Occipital lobe (tissue), 2 donors: ENCODE results near the gene HSP90AB1. TPM values are rescaled to one million over a fixed set of nuclear protein-coding genes. Genes with fewer than 3 reads are reported as not detected.

Experiments used
- DNase-seq: peaks from one replicate; lab custom pipeline; 2025; lab: John Stamatoyannopoulos, UW
- total RNA-seq: library from RNA; depleted of rRNA; stranded (reverse); fragments of >200 nt; gene quantifications from one replicate; pipeline ENCODE4 v1.2.3, GENCODE V29; 2014

Gene HSP90AB1
- total RNA-seq, 1 donor from 2014 or later: 440 TPM

DNA sequence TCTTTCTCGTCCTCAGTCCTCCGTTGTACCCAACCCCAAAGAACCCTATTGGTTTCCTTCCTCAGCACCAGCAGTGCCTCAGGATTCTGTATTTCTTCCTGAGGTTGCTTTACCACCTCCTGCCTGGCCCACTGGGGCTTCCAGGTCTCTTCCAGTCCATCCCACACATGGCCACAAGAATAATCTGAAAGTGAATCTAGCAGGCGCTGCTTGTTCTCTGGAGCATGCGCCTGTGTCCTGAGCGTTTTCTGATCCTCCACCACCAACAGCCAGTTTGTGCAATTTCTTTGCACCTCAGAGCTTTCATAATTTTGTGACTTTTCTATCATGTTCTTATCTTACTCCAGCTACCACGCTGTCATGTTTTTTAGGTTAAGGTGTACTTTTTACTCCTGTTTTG, 11.6 kb upstream of the HSP90AB1 start:
- no peak for DNase-seq

DNA sequence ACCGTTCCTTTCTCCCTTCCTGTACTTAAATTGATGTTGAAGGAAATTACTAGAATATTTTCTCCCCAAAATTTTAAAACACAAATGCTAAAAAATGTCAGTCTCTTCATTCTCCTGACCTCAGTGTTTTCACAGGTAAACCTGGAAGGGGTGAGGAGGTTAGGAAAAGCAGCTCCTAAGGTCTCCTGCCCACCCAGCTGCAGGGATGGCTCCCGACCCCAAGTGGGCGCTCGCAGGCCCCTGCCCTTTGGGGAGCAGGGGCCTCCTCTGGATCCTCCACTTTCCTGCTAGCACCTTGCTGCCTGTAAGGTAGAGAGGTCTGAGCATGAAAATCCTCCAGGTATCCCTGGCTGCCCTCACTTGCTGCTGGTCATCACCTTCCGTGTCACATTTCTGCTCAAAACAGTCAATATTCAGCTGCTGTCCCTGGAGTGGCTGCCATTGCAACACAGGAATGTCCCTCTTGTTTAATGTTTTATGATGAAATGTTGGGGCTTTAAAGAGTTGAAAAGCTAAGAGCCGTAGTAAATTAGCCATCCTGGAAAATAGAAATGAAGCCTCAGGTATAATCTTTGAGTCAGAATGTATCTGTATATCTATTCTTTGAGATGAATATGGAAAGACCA, 10.9 kb upstream of the HSP90AB1 start:
- no peak for DNase-seq

DNA sequence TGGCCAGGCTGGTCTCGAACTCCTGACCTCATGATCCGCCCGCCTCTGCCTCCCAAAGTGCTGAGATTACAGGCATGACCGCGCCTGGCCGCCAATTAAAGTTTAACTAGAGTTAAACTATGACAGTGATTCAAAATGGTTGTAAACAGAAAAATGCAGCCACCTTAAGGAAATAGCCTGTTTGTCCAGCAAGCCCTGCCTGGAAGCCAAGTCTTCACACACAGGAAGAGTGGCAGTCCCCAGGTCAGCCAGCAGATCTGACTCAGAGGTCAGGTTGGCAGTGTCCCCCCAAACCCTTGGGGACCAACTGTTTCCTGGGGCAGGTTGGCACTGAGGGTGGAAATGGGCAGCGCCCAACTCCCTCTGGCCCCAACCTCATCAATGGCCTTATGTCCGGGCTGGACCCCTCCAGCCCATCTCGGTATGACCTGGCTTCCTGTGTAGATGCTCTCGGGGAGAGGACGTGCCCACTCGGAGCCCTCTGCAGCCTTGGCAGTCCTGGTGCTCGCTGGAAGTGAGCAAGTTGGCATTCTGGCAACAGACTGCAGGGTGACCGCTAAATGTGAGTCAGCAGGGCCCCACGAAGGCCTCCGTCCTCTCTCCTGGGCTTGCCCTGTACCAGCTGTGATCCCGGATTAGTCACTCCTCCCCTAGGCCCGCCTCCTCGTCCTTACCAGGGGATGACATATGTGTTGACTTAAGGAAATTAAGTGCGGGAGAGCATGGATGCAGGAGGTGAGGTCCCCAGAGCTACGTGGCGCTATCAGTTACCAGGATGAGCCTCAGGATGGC, 9.7 kb upstream of the HSP90AB1 start:
- peak; percentile 86 for DNase-seq

DNA sequence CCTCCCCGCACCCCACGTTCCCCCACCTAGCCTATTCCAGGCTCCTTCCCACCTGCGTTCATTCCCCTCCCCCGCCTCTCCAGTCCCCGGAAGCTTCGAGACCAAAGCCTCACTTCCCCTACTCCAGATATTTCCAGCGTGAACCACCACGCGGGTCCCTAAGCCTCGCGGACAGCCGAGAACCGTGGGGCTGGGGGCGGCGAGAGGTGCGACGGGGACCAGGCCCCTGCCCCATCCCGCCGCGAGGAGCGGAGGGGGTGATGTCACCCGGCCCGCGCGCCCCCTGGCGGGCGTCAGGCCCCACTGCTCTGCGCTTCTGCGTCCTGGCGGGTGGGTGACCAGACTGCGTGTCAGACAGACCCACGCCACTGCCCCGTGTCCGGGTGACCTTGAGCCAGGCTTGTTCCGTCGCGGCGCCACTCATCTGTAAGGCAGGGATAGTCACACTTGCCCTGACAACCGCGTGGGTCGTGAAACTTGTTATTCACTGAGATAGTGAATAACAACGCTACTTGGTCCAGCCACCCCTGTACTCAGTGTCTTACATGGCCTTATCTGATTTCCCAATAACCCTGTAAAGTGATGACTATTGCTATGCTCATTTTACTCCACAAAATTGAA, 9.0 kb upstream of the HSP90AB1 start:
- DNase-seq: peak; percentile 79

DNA sequence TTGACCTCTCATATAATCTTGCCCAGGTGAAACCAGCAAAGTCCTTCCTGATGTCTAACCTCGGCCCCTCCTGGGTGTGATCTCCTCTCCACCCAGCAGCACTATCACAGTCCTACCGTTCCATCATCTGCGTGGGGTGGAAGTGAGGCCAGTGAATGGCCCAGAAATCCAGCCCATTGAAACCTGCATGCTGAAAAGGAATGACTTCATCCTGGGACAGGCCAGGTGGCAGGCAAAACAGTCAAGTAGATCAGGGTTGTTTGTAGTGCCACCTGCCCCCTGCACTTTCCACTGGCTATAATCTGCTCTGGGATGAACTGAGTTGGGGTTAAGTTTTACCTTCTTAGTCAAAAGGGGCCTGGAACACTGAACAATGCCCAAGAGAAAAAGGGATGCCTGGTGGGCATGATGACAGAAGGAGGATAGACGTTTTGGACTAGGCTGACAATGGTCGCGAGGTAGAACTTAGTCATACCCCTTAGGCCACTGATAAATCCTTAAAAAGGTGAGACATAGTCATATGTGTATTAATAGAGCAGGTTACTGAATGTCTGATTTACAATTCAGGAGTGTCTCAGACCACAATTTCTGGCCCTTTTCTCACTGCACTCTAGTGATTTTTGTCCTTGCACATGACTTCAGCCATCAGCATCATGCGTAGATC, 8.1 kb upstream of the HSP90AB1 start:
- DNase-seq: no peak

DNA sequence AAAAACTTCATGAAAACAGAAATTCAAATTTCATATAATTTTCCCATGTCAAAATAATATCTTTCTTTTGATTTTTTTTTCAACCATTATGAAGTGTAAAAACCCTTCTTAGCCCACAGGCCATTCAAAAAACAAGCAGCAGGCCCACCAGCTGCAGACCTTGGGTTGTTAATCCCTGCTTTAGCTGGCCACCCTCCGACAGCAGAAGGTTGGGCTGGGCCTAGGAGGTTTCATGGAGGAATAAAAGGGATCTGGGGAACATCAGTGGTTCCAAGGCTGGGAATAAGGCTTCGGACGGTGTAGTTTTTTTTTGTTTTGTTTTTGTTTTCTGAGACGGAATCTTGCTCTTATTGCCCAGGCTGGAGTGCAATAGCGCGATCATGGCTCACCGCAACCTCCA, 3.6 kb upstream of the HSP90AB1 start:
- DNase-seq: no peak

DNA sequence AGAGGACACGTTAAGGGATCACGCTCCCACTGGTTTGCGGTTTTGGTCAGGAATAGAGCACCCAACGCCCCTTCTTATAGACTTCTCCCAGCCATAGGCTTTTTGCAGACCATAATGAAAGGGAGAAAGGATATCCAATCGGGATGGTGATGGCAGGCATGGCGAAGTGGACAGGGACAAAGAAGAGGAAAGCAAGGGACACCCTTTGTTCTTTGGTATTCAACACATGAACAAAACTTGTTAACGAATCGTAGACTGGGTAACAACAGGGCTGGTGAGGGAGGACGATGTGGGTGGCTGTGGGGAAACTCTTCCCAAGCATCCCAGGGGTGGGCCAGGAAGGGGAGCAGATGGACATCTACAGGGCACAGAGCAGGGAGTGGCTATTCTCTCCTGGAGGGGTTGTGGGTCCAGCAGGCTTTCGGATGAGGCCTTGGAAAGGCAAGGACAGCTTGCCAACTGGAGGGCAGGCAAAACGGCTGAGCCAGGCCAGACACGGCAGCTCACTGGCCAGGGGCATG, 1.4 kb upstream of the HSP90AB1 start:
- DNase-seq: no peak

DNA sequence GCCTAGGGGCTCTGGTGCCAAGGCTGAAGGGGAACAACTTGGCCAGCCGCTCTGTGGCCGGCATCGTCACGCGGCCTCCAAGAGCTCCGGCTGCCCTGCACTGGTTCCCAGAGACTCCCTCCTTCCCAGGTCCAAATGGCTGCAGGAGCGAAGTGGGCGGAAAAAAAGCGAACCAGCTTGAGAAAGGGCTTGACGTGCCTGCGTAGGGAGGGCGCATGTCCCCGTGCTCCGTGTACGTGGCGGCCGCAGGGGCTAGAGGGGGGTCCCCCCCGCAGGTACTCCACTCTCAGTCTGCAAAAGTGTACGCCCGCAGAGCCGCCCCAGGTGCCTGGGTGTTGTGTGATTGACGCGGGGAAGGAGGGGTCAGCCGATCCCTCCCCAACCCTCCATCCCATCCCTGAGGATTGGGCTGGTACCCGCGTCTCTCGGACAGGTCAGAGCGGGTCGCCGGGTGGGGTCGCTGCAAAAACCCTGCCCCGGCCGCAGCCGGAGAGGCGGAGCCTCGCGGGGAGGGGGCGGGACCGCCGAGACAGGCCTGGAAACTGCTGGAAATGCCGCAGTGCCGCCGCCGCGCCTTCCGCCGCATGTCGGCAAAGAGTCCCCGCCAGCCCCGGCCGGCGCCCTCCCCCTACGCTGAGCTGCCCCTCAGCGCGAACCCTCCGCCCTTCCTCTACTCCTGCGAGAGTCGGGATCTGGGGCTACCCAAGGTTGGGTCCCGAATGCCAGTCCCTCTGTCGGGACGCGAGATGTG, 814 bp upstream of the HSP90AB1 start:
- peak; percentile 80 for DNase-seq

DNA sequence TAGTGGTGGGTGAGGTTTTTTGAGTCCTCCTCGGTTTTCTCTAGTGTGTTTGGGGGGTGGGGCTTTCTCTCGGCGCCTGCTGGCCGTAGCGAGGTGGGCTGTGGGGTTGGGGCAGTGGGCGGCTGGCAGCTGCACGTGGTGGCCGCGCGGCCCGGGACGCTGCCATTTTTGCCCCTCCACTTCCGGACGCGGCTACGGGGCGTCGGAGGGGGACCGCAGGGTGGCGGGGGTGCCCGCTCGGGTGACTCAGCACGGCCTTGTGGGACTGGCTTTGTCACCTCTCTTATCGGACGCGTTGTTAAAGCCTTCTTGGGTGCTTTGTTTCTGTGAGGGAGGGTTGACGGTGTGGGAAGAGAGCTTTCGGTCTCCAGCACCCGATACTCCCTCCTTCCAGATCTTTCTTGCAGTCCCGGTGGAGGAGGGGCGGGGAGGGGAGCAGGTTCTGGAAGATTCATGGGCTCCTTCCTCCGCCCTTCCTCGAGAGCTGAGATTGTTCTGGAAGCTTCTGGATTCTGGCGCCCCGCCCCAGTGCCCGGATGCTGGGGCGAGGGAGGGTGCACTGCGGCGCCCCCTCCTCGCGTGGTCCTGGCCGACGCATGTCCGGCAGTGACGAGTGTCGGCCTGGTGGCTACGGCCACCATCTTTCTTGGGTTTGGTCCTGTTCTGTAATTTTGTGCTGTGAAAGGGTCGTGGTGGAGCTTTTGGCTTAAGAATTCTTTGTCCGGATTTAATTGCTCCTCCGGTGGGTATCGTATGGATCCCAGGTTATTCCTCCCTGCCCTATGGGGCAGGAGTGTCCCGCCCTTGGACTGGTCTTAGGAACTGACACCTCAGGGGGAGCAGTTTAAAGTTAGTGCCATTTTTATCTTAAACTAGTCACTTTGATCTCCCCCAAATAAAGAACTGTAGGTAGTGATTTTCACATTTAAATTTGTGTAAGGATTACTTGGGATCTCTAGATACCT, 719 bp downstream of the HSP90AB1 start:
- DNase-seq: peak; percentile 83

DNA sequence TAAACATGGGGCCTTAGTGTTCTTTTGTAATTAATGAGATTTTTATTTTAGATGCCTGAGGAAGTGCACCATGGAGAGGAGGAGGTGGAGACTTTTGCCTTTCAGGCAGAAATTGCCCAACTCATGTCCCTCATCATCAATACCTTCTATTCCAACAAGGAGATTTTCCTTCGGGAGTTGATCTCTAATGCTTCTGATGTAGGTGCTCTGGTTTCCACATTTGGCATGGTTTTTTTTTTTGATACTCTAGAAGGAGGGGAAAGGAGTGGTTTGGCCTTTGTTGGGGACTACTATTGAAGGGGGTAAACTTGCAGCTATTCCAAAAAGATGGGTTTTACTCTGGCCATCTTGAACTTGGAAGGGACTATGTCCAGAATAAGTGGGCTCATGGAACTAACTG, 1.7 kb downstream of the HSP90AB1 start:
- no peak for DNase-seq

DNA sequence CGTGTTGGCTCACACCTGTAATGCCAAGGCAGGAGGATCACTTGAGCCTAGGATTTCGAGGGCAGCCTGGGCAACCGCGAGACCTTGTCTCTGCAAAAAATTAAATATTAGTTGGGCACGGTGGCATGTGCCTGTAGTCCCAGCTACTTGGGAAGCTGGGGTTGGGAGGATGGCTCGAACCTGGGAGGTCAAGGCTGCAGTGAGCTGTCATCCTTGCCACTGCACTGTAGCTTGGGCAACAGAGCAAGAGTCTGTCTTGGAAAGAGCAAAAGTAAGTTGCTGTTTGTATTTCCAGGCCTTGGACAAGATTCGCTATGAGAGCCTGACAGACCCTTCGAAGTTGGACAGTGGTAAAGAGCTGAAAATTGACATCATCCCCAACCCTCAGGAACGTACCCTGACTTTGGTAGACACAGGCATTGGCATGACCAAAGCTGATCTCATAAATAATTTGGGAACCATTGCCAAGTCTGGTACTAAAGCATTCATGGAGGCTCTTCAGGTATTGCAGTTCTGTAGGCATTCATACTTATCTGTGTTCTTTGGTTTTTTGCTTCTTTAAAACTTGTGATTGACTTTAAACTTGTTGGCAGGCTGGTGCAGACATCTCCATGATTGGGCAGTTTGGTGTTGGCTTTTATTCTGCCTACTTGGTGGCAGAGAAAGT, 2.3 kb downstream of the HSP90AB1 start:
- no peak for DNase-seq

DNA sequence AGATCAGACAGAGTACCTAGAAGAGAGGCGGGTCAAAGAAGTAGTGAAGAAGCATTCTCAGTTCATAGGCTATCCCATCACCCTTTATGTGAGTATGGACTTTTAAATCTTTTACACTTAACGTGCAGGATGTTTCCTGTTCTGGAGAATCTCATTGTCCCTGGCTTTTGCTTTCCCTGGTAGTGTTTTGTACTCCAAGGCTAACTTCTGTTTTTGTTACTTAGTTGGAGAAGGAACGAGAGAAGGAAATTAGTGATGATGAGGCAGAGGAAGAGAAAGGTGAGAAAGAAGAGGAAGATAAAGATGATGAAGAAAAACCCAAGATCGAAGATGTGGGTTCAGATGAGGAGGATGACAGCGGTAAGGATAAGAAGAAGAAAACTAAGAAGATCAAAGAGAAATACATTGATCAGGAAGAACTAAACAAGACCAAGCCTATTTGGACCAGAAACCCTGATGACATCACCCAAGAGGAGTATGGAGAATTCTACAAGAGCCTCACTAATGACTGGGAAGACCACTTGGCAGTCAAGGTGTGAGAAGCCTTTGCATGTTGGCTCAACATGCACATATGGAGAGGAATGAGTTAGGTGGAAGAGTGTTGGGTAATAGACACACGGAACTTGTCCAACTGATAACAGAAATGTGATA, 3.3 kb downstream of the HSP90AB1 start:
- no peak for DNase-seq

DNA sequence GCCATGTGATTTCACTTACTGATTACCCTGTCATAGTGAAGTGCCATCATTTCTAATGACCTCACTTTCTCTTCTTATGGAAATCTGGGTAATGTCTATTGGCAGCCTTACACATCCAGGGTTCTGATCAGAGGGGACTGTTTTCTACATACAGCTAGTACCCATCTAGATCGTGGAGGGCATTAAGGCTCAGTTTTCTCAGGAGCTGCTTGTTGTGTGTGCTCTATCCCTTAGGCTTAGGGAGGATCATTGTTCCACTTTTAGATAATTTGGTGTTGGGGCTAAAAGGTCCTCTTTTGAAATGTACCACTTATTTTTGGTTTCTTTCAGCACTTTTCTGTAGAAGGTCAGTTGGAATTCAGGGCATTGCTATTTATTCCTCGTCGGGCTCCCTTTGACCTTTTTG, 3.8 kb downstream of the HSP90AB1 start:
- no peak for DNase-seq

DNA sequence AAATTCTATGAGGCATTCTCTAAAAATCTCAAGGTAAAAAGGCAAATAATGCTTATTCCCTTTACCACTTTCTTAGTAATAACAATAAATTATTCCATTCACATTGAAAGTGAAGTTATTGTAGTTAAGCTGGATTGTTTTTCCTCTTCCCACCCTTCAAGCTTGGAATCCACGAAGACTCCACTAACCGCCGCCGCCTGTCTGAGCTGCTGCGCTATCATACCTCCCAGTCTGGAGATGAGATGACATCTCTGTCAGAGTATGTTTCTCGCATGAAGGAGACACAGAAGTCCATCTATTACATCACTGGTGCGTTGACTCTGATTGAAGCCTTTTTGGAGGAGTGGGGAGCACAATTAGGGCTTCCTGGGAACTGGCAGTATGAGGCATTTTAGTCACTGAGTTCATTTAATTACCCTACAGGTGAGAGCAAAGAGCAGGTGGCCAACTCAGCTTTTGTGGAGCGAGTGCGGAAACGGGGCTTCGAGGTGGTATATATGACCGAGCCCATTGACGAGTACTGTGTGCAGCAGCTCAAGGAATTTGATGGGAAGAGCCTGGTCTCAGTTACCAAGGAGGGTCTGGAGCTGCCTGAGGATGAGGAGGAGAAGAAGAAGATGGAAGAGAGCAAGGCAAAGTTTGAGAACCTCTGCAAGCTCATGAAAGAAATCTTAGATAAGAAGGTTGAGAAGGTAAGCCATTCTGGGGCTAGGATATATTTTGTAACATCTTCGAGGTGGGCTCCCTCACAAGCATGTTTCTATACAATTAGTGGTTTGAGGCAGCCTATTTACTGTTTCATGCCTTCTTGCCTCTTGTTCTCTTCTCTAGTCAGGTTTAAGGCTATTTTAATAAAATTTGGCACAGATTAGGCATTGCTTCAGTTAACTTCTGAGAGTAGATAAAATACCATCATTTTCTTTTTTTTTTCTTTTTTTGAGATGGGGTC, 4.9 kb downstream of the HSP90AB1 start:
- no peak for DNase-seq

DNA sequence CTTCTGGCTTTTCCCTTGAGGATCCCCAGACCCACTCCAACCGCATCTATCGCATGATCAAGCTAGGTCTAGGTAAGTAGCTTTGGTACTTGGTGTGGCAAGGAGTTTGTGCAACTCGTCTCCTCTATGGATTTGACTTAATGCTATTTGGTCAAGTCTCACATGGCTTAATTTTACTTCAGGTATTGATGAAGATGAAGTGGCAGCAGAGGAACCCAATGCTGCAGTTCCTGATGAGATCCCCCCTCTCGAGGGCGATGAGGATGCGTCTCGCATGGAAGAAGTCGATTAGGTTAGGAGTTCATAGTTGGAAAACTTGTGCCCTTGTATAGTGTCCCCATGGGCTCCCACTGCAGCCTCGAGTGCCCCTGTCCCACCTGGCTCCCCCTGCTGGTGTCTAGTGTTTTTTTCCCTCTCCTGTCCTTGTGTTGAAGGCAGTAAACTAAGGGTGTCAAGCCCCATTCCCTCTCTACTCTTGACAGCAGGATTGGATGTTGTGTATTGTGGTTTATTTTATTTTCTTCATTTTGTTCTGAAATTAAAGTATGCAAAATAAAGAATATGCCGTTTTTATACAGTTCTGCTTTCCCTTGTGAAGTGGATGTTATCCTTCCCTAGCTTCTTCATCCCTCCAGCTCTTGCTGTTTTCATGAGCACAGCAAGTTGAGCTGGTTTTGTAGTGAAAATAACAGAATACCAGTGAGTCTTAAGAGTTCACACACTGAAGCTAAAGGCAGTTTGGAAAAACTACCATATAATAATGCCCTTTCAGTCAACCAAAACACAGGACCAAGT, 6.6 kb downstream of the HSP90AB1 start:
- no peak for DNase-seq

DNA sequence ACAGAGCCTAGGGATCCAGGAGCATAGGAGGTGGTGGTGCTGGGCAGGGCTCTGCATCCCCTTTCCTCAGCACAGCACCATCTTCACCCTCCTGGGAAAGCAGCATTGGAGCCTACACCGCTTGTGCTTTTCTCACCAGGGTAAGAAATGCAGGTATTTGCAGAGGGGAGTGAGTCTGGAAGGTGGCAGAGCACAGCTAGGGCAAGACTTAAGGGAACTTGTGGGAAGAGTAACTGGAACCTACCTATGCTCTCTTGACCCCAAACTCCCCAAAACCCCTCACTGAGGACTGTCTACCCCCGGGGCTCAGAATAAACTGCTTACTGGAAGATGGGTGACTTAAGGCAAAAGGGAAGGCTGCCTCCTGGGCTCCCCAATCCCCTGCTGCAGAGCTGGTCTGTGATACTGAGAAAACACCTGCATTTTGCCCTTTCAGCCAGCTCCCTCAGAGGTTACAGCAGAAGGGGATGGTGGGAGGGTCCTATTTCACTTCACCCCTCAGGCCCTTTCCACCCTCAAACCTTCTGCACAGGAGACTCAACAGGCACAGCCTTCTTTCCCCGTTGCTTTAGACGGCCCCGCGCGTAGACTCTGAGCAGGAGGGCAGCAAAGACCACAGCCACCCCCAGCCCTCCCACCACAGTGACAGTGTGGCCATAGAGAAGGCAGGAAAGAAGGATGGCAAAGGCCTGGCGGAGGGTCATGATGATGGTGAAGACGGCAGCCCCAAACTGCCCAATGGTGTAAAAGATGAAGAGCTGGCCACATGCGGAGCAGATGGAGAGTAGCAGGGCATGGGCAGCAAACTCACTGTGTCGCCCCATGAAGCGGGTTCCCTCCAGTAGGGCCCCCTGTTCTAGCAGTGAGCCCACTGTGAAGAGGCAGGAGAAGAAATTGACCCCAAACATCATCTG, 7.5 kb downstream of the HSP90AB1 start:
- DNase-seq: no peak
